ENCODE results near the gene CDC14A.
"Not testable (repeated sequence)": the region's sequence is repeated elsewhere in the genome, so short reads cannot be mapped to it uniquely, and the experiment has no call there.

DNA sequence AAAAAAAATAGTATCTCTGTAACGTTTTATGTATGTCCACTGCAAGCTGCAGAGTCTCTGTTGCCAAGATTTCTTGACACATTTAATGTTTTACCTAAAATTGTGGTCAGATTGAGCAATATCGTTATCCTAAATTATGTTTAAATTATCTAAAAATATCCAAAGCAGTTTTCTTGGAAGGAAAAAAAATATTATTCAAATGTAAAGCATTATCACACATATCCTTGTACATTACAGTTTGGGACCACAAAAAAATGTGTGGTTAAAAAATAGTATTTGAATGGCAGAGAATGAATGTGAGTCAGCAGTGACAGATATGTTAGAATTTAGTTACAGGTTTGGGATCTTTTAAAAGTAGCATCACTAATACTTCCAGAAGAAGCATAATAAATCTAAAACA lies 21.2 kb upstream of the CDC14A start:
- TF ChIP-seq, protein P1, sequence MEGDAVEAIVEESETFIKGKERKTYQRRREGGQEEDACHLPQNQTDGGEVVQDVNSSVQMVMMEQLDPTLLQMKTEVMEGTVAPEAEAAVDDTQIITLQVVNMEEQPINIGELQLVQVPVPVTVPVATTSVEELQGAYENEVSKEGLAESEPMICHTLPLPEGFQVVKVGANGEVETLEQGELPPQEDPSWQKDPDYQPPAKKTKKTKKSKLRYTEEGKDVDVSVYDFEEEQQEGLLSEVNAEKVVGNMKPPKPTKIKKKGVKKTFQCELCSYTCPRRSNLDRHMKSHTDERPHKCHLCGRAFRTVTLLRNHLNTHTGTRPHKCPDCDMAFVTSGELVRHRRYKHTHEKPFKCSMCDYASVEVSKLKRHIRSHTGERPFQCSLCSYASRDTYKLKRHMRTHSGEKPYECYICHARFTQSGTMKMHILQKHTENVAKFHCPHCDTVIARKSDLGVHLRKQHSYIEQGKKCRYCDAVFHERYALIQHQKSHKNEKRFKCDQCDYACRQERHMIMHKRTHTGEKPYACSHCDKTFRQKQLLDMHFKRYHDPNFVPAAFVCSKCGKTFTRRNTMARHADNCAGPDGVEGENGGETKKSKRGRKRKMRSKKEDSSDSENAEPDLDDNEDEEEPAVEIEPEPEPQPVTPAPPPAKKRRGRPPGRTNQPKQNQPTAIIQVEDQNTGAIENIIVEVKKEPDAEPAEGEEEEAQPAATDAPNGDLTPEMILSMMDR (conservative IDR thresholded peaks at IDR 0.05 in 1 of 2, IDR thresholded peaks at IDR 0.05 in 1 of 2; ENCODE audit: low read depth in 1 of 2, low read length in 2 of 2): not testable (repeated sequence)
- TF ChIP-seq EZH2 (IDR thresholded peaks at IDR 0.05; ENCODE audit: low read length, missing control alignments): not testable (repeated sequence)

Data from fibroblast of lung (primary cell).